ENCODE results near the gene TEX48. TPM values are rescaled to one million over a fixed set of nuclear protein-coding genes. Genes with fewer than 3 reads are reported as not detected.
A peak's percentile ranks its signal among the peaks of the same experiment; 100 is the strongest.

Gene TEX48
- total RNA-seq, 2 experiments from 2014 or later = 0.61 to 1.7 TPM

DNA sequence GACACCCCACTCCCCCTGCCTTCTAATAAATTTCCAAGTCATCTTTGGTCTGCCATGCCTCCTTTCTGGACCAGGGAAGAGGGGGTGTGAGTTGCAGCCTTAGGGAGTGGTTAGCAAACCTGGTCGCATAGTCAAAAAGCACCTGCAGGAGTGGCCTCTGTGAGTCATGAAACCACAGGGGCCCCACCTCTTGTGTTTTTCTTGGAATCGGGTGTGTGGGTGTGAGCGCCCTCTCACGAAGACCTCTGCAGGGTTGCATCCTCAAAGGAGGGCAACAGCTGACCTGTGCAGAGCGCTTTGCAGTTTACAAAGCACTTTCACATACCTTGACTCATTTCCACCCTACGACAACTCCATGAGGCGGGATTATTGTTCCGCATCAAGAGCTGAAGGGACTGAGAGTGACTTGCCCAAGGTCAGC is 36.8 kb upstream of the TEX48 start:
- peak; percentile 98 for DNase-seq
- ATAC-seq = peak; percentile 95
- ChIA-PET CTCF (interaction anchor here (0.7 to 4.5 kb wide), 11 partner anchors 12 to 188 kb away, joined by 3 to 38 read pairs (median 3); partner anchors contain the start of gene TEX48), POLR2A (interaction anchor here (0.6 to 4.0 kb wide), 10 partner anchors 17 to 210 kb away, joined by 3 to 55 read pairs (median 4); partner anchors contain the start of gene TNFSF8)
- peak overlapping the region; percentile 94 for H3K27ac Mint-ChIP-seq
- H3K4me3 Mint-ChIP-seq = peak overlapping the region; percentile 19
- peaks cover 88% of the 10 kb centered on the region for H3K4me1 Mint-ChIP-seq (ENCODE audit: low read depth)
- no peaks in the 10 kb centered on the region for H3K27me3 Mint-ChIP-seq (ENCODE audit: low read depth)
- H3K36me3 Mint-ChIP-seq (ENCODE audit: low read depth) = peaks cover 71% of the 10 kb centered on the region
- peaks cover 18% of the 10 kb centered on the region for H3K9me3 Mint-ChIP-seq (ENCODE audit: insufficient read depth)

DNA sequence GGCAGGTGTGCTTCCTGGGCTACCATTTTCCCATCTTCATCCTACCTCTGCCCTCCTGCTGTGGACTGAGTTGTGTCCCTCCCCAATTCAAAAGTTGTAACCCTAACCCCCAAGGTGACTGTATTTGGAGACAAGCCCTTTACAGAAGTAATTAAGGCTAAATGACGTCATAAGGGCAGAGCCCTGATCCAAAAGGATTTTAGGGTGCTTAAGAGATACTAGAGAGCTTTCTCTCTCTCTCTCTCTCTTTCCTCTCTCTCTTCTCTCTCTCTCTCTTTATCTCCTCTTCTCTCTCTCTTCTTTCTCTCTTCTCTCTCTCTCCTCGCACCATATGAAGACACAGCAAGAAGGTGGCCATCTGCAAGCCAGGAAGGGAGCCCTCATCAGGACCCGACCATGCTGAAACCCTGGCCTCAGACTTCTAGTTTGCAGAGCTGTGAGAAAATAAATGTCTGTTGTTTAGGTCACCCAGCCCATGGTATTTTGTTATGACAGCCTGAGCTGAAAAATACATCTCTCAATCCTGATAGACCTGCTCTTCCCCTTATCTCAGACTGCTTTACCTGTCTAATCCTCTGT is 36.0 kb upstream of the TEX48 start:
- Mint-ChIP-seq H3K27ac (peak overlapping the region; percentile 94), H3K9me3 (ENCODE audit: insufficient read depth) (peaks cover 17% of the 10 kb centered on the region), H3K4me1 (ENCODE audit: low read depth) (peaks cover 81% of the 10 kb centered on the region), H3K36me3 (ENCODE audit: low read depth) (peaks cover 67% of the 10 kb centered on the region), H3K4me3 (peak overlapping the region; percentile 19), H3K27me3 (ENCODE audit: low read depth) (no peaks in the 10 kb centered on the region)
- ChIA-PET CTCF (interaction anchor here (0.8 to 4.5 kb wide), 9 partner anchors 9 to 189 kb away, joined by 3 to 38 read pairs (median 7); partner anchors contain the start of gene TEX48), POLR2A (interaction anchor here (0.8 to 4.0 kb wide), 6 partner anchors 10 to 211 kb away, joined by 3 to 55 read pairs (median 12); partner anchors contain the start of gene TNFSF8)
- DNase-seq = no peak
- peak; percentile 5 for ATAC-seq

DNA sequence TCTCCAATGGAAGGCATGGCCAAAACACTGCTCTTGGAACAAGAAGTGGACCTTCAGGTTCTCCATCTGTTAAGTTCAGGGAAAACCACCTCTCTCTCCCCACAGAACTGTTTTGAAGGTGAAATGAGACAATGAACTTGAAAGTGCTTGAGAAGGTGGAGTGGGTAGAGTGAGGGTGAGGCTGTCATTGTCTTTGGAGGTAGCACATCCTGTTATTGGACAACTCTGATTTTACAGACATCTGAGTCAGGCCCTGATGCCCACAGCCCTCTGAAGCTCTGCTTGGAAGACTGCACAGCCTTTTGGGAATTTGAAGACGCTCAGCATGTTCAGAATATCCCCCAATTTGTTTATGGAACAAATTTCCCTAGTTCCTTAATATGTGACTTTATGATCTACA is 27.6 kb upstream of the TEX48 start:
- no peak for DNase-seq
- peak overlapping the region; percentile 80 for H3K27ac Mint-ChIP-seq

DNA sequence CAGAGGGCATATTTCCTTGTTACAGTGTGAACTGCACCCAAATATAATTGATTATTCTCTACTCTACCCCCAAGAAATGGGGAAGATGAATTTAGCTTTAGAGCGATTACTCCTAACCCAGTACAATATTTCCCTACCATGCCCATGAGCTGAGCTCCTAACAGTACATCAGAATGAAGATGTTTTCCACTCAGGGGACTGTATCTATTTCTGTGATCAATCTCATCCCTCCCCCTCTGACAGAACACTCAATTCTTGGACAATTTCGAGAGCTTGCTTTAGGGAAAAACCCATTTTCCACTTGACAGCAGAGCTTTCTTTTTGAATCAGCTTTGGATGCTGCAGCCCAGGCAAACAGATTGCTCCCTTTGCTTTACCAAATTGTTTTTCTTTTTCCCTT is 24.7 kb upstream of the TEX48 start:
- DNase-seq (no peak), ATAC-seq (no peak)
- no peak overlapping the region for H3K27ac Mint-ChIP-seq
- no peaks in the 10 kb centered on the region for H3K27me3 Mint-ChIP-seq (ENCODE audit: low read depth)
- CTCF ChIA-PET = interaction anchor here (0.8 to 2.9 kb wide), 11 partner anchors 10 to 53 kb away, joined by 3 to 16 read pairs (median 4); partner anchors contain the start of gene TEX48
- H3K36me3 Mint-ChIP-seq (ENCODE audit: low read depth) = peaks cover 32% of the 10 kb centered on the region
- POLR2A ChIA-PET = interaction anchor here (0.9 to 3.1 kb wide), 3 partner anchors 10 to 26 kb away, joined by 3 to 16 read pairs (median 3); no protein-coding TSS in a partner anchor
- H3K4me3 Mint-ChIP-seq = no peak overlapping the region
- H3K9me3 Mint-ChIP-seq (ENCODE audit: insufficient read depth) = peaks cover 6% of the 10 kb centered on the region
- peaks cover 72% of the 10 kb centered on the region for H3K4me1 Mint-ChIP-seq (ENCODE audit: low read depth)

More for the DNA sequence above, 27.6 kb upstream of the TEX48 start:
- no peak overlapping the region for H3K4me3 Mint-ChIP-seq
- H3K9me3 Mint-ChIP-seq (ENCODE audit: insufficient read depth) = peaks cover 14% of the 10 kb centered on the region
- POLR2A ChIA-PET = interaction anchor here (1.0 to 1.7 kb wide), 2 partner anchors 12 to 19 kb away, joined by 3 to 4 read pairs; no protein-coding TSS in a partner anchor
- H3K36me3 Mint-ChIP-seq (ENCODE audit: low read depth) = peaks cover 37% of the 10 kb centered on the region
- CTCF ChIA-PET = interaction anchor here (0.8 to 2.1 kb wide), 6 partner anchors 7 to 47 kb away, joined by 3 to 9 read pairs (median 4); no protein-coding TSS in a partner anchor
- peaks cover 67% of the 10 kb centered on the region for H3K4me1 Mint-ChIP-seq (ENCODE audit: low read depth)
- no peak for ATAC-seq
- no peaks in the 10 kb centered on the region for H3K27me3 Mint-ChIP-seq (ENCODE audit: low read depth)

DNA sequence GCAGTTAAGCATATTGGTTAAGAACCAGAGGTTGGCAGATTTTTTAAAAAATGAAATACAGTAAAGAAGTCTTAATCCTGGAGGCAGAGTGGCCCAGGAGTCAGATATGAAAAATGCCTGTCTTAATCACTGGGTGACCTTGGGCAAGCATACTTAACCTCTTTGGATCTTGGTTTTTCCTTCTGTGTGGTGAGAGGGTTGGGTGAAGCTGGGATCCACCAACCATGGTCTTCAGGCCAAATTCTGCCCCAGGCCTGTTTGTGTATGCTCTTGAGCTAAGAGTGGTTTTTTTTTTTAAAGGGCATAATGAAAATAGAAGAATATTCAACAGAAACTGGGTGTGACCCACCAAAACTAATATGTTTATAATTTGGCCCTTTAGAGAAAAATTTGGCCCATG is 20.0 kb upstream of the TEX48 start:
- H3K36me3 Mint-ChIP-seq (ENCODE audit: low read depth) = peaks cover 37% of the 10 kb centered on the region
- no peaks in the 10 kb centered on the region for H3K27me3 Mint-ChIP-seq (ENCODE audit: low read depth)
- peak overlapping the region; percentile 23 for H3K27ac Mint-ChIP-seq
- H3K9me3 Mint-ChIP-seq (ENCODE audit: insufficient read depth) = peaks cover 3% of the 10 kb centered on the region
- no peak overlapping the region for H3K4me3 Mint-ChIP-seq
- DNase-seq = no peak
- ChIA-PET CTCF (interaction anchor here (1.0 to 1.8 kb wide), 3 partner anchors 8 to 247 kb away, joined by 3 to 6 read pairs (median 3); no protein-coding TSS in a partner anchor), POLR2A (interaction anchor here (1.4 kb wide), 1 partner anchor 11 kb away, joined by 3 read pairs; no protein-coding TSS in a partner anchor)
- H3K4me1 Mint-ChIP-seq (ENCODE audit: low read depth) = peaks cover 73% of the 10 kb centered on the region
- ATAC-seq = no peak

DNA sequence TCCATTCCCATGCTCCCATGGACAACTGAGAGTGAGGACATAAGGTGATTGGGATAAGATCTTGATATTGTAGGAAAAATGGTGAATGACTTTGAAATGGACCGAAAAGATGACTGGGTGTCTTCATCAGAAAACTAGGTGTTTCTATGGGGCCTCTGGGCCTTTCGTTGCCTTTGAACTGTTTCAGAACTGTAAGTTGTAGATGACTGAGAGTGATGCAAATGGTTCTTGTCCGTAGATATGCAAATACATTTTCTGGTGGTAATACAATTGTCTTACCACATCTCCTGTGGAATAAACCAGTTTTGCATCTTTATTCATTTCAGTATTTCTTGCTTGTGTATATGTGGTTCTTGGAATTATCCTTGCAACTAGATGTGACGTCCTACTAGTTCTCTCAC is 16.0 kb upstream of the TEX48 start:
- ChIA-PET CTCF (interaction anchor here (0.7 to 4.8 kb wide), 11 partner anchors 10 to 316 kb away, joined by 3 to 42 read pairs (median 6); partner anchors contain the start of genes TEX48 and TNFSF8), POLR2A (interaction anchor here (0.6 to 5.1 kb wide), 11 partner anchors 9 to 232 kb away, joined by 3 to 55 read pairs (median 4); partner anchors contain the start of gene TNFSF8)

DNA sequence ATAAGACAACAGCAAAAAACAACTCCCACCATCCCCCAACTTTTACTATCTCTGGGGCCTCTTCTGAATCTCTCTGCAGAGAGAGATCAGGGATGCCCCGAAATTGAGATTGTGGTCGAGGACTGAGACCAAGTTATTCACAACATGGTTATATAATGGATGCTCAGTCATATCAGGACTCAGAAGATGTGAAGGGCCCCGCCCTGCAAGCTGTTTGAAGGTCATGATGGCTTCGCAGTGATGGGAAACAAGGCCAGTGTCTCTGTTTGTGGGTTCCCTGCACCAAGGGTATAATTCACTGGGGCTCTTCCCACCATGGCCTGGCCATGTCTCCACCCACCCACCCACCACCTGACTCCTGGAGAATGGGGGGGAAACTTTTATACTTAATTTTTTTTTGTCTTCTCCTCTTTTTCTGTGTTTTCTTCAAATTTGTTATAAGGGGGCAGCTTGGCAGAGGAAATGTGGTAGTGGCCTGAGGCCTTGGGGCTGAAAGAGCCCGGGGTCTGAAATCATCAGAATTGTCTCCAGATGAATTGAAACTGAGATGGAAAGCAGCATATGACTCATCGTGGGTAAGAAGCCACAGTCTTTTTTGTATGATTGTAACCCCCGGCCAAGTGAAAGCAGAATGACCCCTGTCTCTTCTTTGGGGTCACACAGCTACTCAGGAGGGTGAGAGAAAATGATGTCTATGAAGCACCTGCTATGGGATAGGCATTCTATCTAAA is 15.0 kb upstream of the TEX48 start:
- Mint-ChIP-seq H3K36me3 (ENCODE audit: low read depth) (peaks cover 43% of the 10 kb centered on the region), H3K4me1 (ENCODE audit: low read depth) (peaks cover 94% of the 10 kb centered on the region), H3K27ac (peak overlapping the region; percentile 98), H3K9me3 (ENCODE audit: insufficient read depth) (peaks cover 3% of the 10 kb centered on the region), H3K27me3 (ENCODE audit: low read depth) (no peaks in the 10 kb centered on the region), H3K4me3 (peak overlapping the region; percentile 52)
- ChIA-PET CTCF (interaction anchor here (1.1 to 10.0 kb wide), 9 partner anchors 9 to 233 kb away, joined by 3 to 90 read pairs (median 9); partner anchors contain the start of genes TEX48 and TNFSF8), POLR2A (interaction anchor here (0.6 to 5.1 kb wide), 13 partner anchors 8 to 233 kb away, joined by 3 to 55 read pairs (median 4); partner anchors contain the start of genes ATP6V1G1 and TNFSF8)
- DNase-seq (peak; percentile 89), ATAC-seq (peak; percentile 76)

More for the DNA sequence above, 16.0 kb upstream of the TEX48 start:
- Mint-ChIP-seq H3K9me3 (ENCODE audit: insufficient read depth) (peaks cover 3% of the 10 kb centered on the region), H3K36me3 (ENCODE audit: low read depth) (peaks cover 41% of the 10 kb centered on the region), H3K4me1 (ENCODE audit: low read depth) (peaks cover 89% of the 10 kb centered on the region), H3K27ac (peak overlapping the region; percentile 98), H3K27me3 (ENCODE audit: low read depth) (no peaks in the 10 kb centered on the region), H3K4me3 (peak overlapping the region; percentile 24)
- ATAC-seq (no peak), DNase-seq (no peak)

DNA sequence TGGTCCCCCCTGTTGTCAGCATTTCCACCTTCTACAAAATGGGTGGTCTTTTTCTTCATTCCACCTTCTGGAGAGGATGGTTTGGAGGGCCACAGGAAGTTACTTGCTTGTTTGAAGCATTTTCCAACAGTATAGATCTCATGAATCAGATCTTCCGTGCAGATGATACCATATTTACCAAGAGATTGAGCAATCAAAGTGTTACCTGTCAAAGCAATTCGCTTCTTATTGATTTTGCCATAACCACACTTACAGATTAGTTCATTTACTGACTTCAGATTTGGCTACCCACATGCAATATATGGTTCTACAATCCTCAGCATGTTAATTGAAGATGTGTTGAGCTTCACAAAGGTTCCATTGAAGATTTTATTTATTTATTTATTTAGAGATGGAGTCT is 14.0 kb upstream of the TEX48 start:
- H3K4me3 Mint-ChIP-seq = no peak overlapping the region
- H3K27me3 Mint-ChIP-seq (ENCODE audit: low read depth) = no peaks in the 10 kb centered on the region
- ChIA-PET POLR2A (interaction anchor here (1.0 to 5.1 kb wide), 4 partner anchors 11 to 203 kb away, joined by 4 to 55 read pairs (median 14); no protein-coding TSS in a partner anchor), CTCF (interaction anchor here (0.8 to 10.0 kb wide), 8 partner anchors 10 to 234 kb away, joined by 3 to 90 read pairs (median 6); partner anchors contain the start of genes TEX48 and TNFSF8)
- H3K27ac Mint-ChIP-seq = peak overlapping the region; percentile 98
- peaks cover 43% of the 10 kb centered on the region for H3K36me3 Mint-ChIP-seq (ENCODE audit: low read depth)
- DNase-seq = no peak
- H3K9me3 Mint-ChIP-seq (ENCODE audit: insufficient read depth) = peaks cover 3% of the 10 kb centered on the region
- H3K4me1 Mint-ChIP-seq (ENCODE audit: low read depth) = peaks cover 94% of the 10 kb centered on the region
- ATAC-seq = no peak

DNA sequence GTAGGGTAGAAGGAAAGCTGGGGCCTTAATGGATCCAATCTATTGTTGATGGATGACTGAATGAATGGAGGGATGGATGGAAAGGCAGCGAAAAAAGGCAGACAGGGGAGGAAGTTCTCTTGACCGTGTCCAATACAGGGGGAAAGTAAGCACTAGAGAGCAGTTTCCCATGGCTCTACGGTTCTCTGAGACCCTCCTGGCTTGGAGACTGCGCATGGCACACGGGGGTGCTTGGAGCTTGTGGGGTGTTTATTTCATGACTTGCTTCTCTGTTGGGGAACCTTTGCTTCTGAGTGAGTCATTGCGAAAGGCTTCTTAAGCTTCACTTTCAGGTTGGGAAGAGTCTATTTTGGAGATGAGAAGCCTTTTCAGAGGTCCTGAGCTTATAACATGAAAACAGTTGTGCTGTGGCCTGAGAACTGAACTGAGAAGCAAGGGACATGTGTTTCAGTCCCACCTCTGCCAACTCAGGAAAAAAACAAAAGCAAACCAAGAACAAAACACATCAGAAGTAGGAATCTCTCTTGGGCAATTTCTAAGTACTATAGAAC is 12.8 kb upstream of the TEX48 start:
- Mint-ChIP-seq H3K4me1 (ENCODE audit: low read depth) (peaks cover 95% of the 10 kb centered on the region), H3K36me3 (ENCODE audit: low read depth) (peaks cover 45% of the 10 kb centered on the region), H3K27me3 (ENCODE audit: low read depth) (no peaks in the 10 kb centered on the region), H3K27ac (peak overlapping the region; percentile 83), H3K4me3 (peak overlapping the region; percentile 2), H3K9me3 (ENCODE audit: insufficient read depth) (peaks cover 3% of the 10 kb centered on the region)
- CTCF ChIA-PET = interaction anchor here (0.6 to 10.0 kb wide), 9 partner anchors 9 to 212 kb away, joined by 3 to 90 read pairs (median 4); partner anchors contain the start of gene TEX48
- ATAC-seq (no peak), DNase-seq (no peak)
- POLR2A ChIA-PET = interaction anchor here (0.7 to 5.1 kb wide), 7 partner anchors 9 to 309 kb away, joined by 3 to 55 read pairs (median 4); partner anchors contain the start of gene TNFSF8

DNA sequence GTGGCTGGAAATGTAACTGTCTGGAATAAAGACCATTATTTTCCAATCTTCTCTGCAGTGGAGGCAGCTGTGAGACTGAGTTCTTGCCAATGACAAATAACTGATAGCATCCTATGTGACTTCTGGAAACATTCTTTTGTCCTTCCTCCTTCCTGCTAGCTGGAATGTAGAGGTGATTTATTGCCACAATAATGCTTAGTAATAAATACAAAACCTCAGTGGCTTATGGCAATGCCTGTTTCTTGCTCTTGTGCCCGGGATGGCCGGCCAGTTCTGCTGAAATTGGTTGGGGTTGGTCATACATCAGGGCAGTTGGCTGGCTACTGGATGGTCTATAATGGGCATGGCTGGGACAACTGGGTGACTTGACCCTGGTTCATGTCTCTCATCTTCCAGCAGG is 12.2 kb upstream of the TEX48 start:
- Mint-ChIP-seq H3K27ac (peak overlapping the region; percentile 83), H3K4me1 (ENCODE audit: low read depth) (peaks cover 95% of the 10 kb centered on the region), H3K36me3 (ENCODE audit: low read depth) (peaks cover 39% of the 10 kb centered on the region), H3K27me3 (ENCODE audit: low read depth) (no peaks in the 10 kb centered on the region), H3K4me3 (no peak overlapping the region), H3K9me3 (ENCODE audit: insufficient read depth) (peaks cover under 1% of the 10 kb centered on the region)
- ChIA-PET POLR2A (interaction anchor here (0.9 to 2.0 kb wide), 5 partner anchors 8 to 235 kb away, joined by 3 to 8 read pairs (median 4); no protein-coding TSS in a partner anchor), CTCF (interaction anchor here (0.6 to 10.0 kb wide), 7 partner anchors 12 to 213 kb away, joined by 4 to 90 read pairs (median 26); partner anchors contain the start of gene TEX48)
- no peak for ATAC-seq
- no peak for DNase-seq

Data from activated CD8-positive, alpha-beta T cell treated with anti-CD3 and anti-CD28 coated beads, Interleukin-2, amount 10 ng/mL, durations not matched to agents 7 days and 5 days (primary cell).